ENCODE results near the gene TIMM17A.
"Not testable (repeated sequence)": the region's sequence is repeated elsewhere in the genome, so short reads cannot be mapped to it uniquely, and the experiment has no call there.

TIMM17A gene

GRCh38 chr1:202010180-202011015 is 55.1 kb downstream of the TIMM17A start, which contains the start of gene ELF3:
Gene ELF3 (plus strand): TSS chr1:202010587. CDS start chr1:202011137, 550 bp downstream.
- H3K4me3 ChIP-seq (ENCODE audit: low read depth, low read length) = no peak within 1 kb of the TSS
- no peak for DNase-seq (ENCODE audit: low read depth)

GRCh38 chr1:202011994-202012393 is 56.7 kb downstream of the TIMM17A start:
- H3K4me3 ChIP-seq (ENCODE audit: low read depth, low read length) = no peak overlapping the region
- DNase-seq (ENCODE audit: low read depth) = no peak

- H3K4me3 ChIP-seq (ENCODE audit: low read depth, low read length) = no peak overlapping the region
- DNase-seq (ENCODE audit: low read depth) = no peak
Measured at GRCh38 chr1:202012544-202013478, 57.5 kb downstream of the TIMM17A start.

- H3K4me3 ChIP-seq (ENCODE audit: low read depth, low read length) = no peak overlapping the region
- no peak for DNase-seq (ENCODE audit: low read depth)
Measured at GRCh38 chr1:202013603-202014002, 58.3 kb downstream of the TIMM17A start.

- DNase-seq (ENCODE audit: low read depth) = no peak
- H3K4me3 ChIP-seq (ENCODE audit: low read depth, low read length) = no peak overlapping the region
Measured at GRCh38 chr1:202014060-202014459, 58.8 kb downstream of the TIMM17A start.

GRCh38 chr1:202014915-202015661 is 59.8 kb downstream of the TIMM17A start:
- H3K4me3 ChIP-seq (ENCODE audit: low read depth, low read length) = no peak overlapping the region

GRCh38 chr1:202015662-202015937 is 60.3 kb downstream of the TIMM17A start:
- no peak for DNase-seq (ENCODE audit: low read depth)
- no peak overlapping the region for H3K4me3 ChIP-seq (ENCODE audit: low read depth, low read length)

More at GRCh38 chr1:202014915-202015661, 59.8 kb downstream of the TIMM17A start:
- DNase-seq (ENCODE audit: low read depth) = no peak

GRCh38 chr1:202016022-202016810 is 60.9 kb downstream of the TIMM17A start:
- no peak overlapping the region for H3K4me3 ChIP-seq (ENCODE audit: low read depth, low read length)
- DNase-seq (ENCODE audit: low read depth) = no peak

- no peak for DNase-seq (ENCODE audit: low read depth)
- H3K4me3 ChIP-seq (ENCODE audit: low read depth, low read length) = no peak overlapping the region
Measured at GRCh38 chr1:202016811-202017748, 61.8 kb downstream of the TIMM17A start.

GRCh38 chr1:202017749-202018467 is 62.6 kb downstream of the TIMM17A start:
- no peak for DNase-seq (ENCODE audit: low read depth)
- no peak overlapping the region for H3K4me3 ChIP-seq (ENCODE audit: low read depth, low read length)

- H3K4me3 ChIP-seq (ENCODE audit: low read depth, low read length) = no peak overlapping the region
- DNase-seq (ENCODE audit: low read depth) = no peak
Measured at GRCh38 chr1:202018468-202019234, 63.3 kb downstream of the TIMM17A start.

- not testable (repeated sequence) for H3K4me3 ChIP-seq (ENCODE audit: low read depth, low read length); DNase-seq (ENCODE audit: low read depth)
Measured at GRCh38 chr1:202019235-202019558, 63.9 kb downstream of the TIMM17A start.

All from skeletal muscle cell (primary cell).